Measurements from ENCODE around the gene TMED6. TPM values are rescaled to one million over a fixed set of nuclear protein-coding genes. Genes with fewer than 3 reads are reported as not detected.

The TMED6 gene
- total RNA-seq, 4 donors from 2014 or later, result 1.3 TPM; not detected in 3

GRCh38 chr16:69376393-69377059 lies 24.9 kb upstream of the TMED6 start:
- intact Hi-C loops (cut with DNase I; ENCODE audit: low total_unique reads), result no loop called here
- Histone ChIP-seq H3K27ac (no peak overlapping the region), H3K9me3 (no peaks in the 10 kb centered on the region), H3K4me3 (no peak overlapping the region), H3K36me3 (peaks cover 0 to 29% of the 10 kb centered on the region in 2 donors), H3K4me1 (no peaks in the 10 kb centered on the region), H3K27me3 (no peaks in the 10 kb centered on the region)
- no peak for ATAC-seq
- no peak for DNase-seq
- no peak for TF ChIP-seq CTCF (IDR thresholded peaks at IDR 0.05 in 4 of 5, conservative IDR thresholded peaks at IDR 0.05 in 1 of 5)
- no peak for TF ChIP-seq POLR2A (IDR thresholded peaks at IDR 0.05)
- in situ Hi-C loops (cut with MboI; ENCODE audit: low sequenced_read_pairs in 4 of 4), result loop anchor here in 1 of 4 donors (25.0 kb wide), 1 partner anchor 386 kb away; the partner anchor contains the start of genes NOB1 and WWP2

GRCh38 chr16:69373019-69373418 lies 21.4 kb upstream of the TMED6 start:
- no peak overlapping the region for H3K27ac ChIP-seq
- TF ChIP-seq CTCF (IDR thresholded peaks at IDR 0.05 in 4 of 5, conservative IDR thresholded peaks at IDR 0.05 in 1 of 5) (no peak), POLR2A (IDR thresholded peaks at IDR 0.05) (no peak)
- H3K4me3 ChIP-seq, result no peak overlapping the region
- no peak for DNase-seq
- intact Hi-C loops (cut with DNase I; ENCODE audit: low total_unique reads) (no loop called here), in situ Hi-C loops (cut with MboI; ENCODE audit: low sequenced_read_pairs in 4 of 4) (no loop called here)
- H3K9me3 ChIP-seq, result no peaks in the 10 kb centered on the region
- H3K36me3 ChIP-seq, result peaks cover 0 to 39% of the 10 kb centered on the region in 2 donors
- H3K4me1 ChIP-seq, result no peaks in the 10 kb centered on the region
- H3K27me3 ChIP-seq, result no peaks in the 10 kb centered on the region
- ATAC-seq, result no peak

GRCh38 chr16:69371564-69371963 lies 20.0 kb upstream of the TMED6 start:
- TF ChIP-seq POLR2A (IDR thresholded peaks at IDR 0.05) (no peak), CTCF (IDR thresholded peaks at IDR 0.05 in 4 of 5, conservative IDR thresholded peaks at IDR 0.05 in 1 of 5) (no peak)
- Histone ChIP-seq H3K4me1 (no peaks in the 10 kb centered on the region), H3K36me3 (peaks cover 0 to 53% of the 10 kb centered on the region in 2 donors), H3K9me3 (no peaks in the 10 kb centered on the region), H3K4me3 (no peak overlapping the region), H3K27me3 (no peaks in the 10 kb centered on the region), H3K27ac (no peak overlapping the region)
- intact Hi-C loops (cut with DNase I; ENCODE audit: low total_unique reads), result no loop called here
- in situ Hi-C loops (cut with MboI; ENCODE audit: low sequenced_read_pairs in 4 of 4), result no loop called here
- ATAC-seq (no peak), DNase-seq (no peak)

GRCh38 chr16:69368866-69369265 lies 17.3 kb upstream of the TMED6 start:
- DNase-seq, result no peak
- no peak for ATAC-seq
- TF ChIP-seq CTCF (IDR thresholded peaks at IDR 0.05 in 4 of 5, conservative IDR thresholded peaks at IDR 0.05 in 1 of 5) (no peak), POLR2A (IDR thresholded peaks at IDR 0.05) (no peak)
- intact Hi-C loops (cut with DNase I; ENCODE audit: low total_unique reads) (no loop called here), in situ Hi-C loops (cut with MboI; ENCODE audit: low sequenced_read_pairs in 4 of 4) (no loop called here)
- Histone ChIP-seq H3K9me3 (no peaks in the 10 kb centered on the region), H3K4me3 (no peak overlapping the region), H3K27ac (no peak overlapping the region), H3K36me3 (peaks cover 0 to 73% of the 10 kb centered on the region in 2 donors), H3K27me3 (no peaks in the 10 kb centered on the region), H3K4me1 (no peaks in the 10 kb centered on the region)

GRCh38 chr16:69367980-69368379 lies 16.4 kb upstream of the TMED6 start:
- Histone ChIP-seq H3K27ac (no peak overlapping the region), H3K27me3 (no peaks in the 10 kb centered on the region), H3K9me3 (no peaks in the 10 kb centered on the region), H3K4me3 (no peak overlapping the region), H3K4me1 (no peaks in the 10 kb centered on the region), H3K36me3 (peaks cover 0 to 73% of the 10 kb centered on the region in 2 donors)
- intact Hi-C loops (cut with DNase I; ENCODE audit: low total_unique reads) (no loop called here), in situ Hi-C loops (cut with MboI; ENCODE audit: low sequenced_read_pairs in 4 of 4) (no loop called here)
- ATAC-seq, result no peak
- no peak for TF ChIP-seq CTCF (IDR thresholded peaks at IDR 0.05 in 4 of 5, conservative IDR thresholded peaks at IDR 0.05 in 1 of 5)
- TF ChIP-seq POLR2A (IDR thresholded peaks at IDR 0.05), result no peak
- DNase-seq, result no peak

Data from gastrocnemius medialis (tissue), 4 donors.